CD14-positive monocyte (primary cell): ENCODE data around the gene NAPSA. TPM values are rescaled to one million over a fixed set of nuclear protein-coding genes. Genes with fewer than 3 reads are reported as not detected.
A peak's percentile ranks its signal among the peaks of the same experiment; 100 is the strongest.

Experiments used
- DNase-seq, 3 donors: peaks; one replicate each; pipeline ENCODE4 v3.0.0-alpha.2; 2011 to 2022
- H2AFZ ChIP-seq: 2 replicates; pipeline ENCODE4 v1.6.0; 2012; ENCODE audit warnings: mild to moderate bottlenecking, low read depth, low read length, inconsistent platforms; ENCODE audit not compliant: insufficient read depth, poor library complexity, severe bottlenecking
- H3K27ac ChIP-seq, 2 donors: 1 replicate in 1 of 2; 2 replicates in 1 of 2; pipeline ENCODE4 v1.5.1; 2012 to 2013; ENCODE audit warnings: low read length in 2 of 2, control low read depth in 1 of 2, inconsistent platforms in 1 of 2, low read depth in 1 of 2, mild to moderate bottlenecking in 1 of 2
- H3K27me3 ChIP-seq, 2 donors: one replicate each; pipeline versions ENCODE4 v1.6.0 to v1.6.1; 2011 to 2013; ENCODE audit warnings: low read length in 2 of 2; ENCODE audit not compliant: control insufficient read depth in 2 of 2, insufficient read depth in 2 of 2
- H3K36me3 ChIP-seq, 2 donors: replicated peaks in 1 of 2; 1 replicate in 1 of 2; 2 replicates in 1 of 2; pipeline versions ENCODE4 v1.5.1 to v1.6.1; 2012 to 2013; ENCODE audit warnings: low read length in 2 of 2, control low read depth in 1 of 2, inconsistent platforms in 1 of 2, mild to moderate bottlenecking in 1 of 2; ENCODE audit not compliant: insufficient read depth in 2 of 2, control insufficient read depth in 1 of 2
- H3K4me1 ChIP-seq, 2 donors: 1 replicate in 1 of 2; 2 replicates in 1 of 2; pipeline versions ENCODE4 v1.5.1 to v1.6.1; 2012 to 2013; ENCODE audit warnings: low read length in 2 of 2, control low read depth in 1 of 2, inconsistent platforms in 1 of 2, mild to moderate bottlenecking in 1 of 2, moderate library complexity in 1 of 2; ENCODE audit not compliant: insufficient read depth in 2 of 2, control insufficient read depth in 1 of 2
- H3K4me2 ChIP-seq: replicated peaks from 2 replicates; pipeline ENCODE3; 2012; ENCODE audit warnings: low read length, moderate library complexity, mild to moderate bottlenecking; ENCODE audit not compliant: poor library complexity, severe bottlenecking; ENCODE audit errors: extremely low read depth
- H3K4me3 ChIP-seq, 3 experiments: fragments of 200-600 bp in 1 of 3; sonication (generic) in 1 of 3; replicated peaks in 1 of 3; 1 replicate in 2 of 3; 2 replicates in 1 of 3; pipeline ENCODE4 v1.5.1; 2011 to 2013; ENCODE audit warnings: low read length in 3 of 3, mild to moderate bottlenecking in 3 of 3, control low read depth in 2 of 3, low read depth in 2 of 3, inconsistent platforms in 1 of 3, moderate library complexity in 1 of 3
- H3K79me2 ChIP-seq: 2 replicates; pipeline ENCODE4 v1.6.0; 2012; ENCODE audit warnings: mild to moderate bottlenecking, control low read depth, inconsistent platforms, low read length, moderate library complexity; ENCODE audit not compliant: insufficient read depth
- H3K9ac ChIP-seq: 2 replicates; pipeline ENCODE4 v1.6.0; 2017; ENCODE audit warnings: low read length, mild to moderate bottlenecking; ENCODE audit not compliant: insufficient read depth, poor library complexity, severe bottlenecking
- H3K9me3 ChIP-seq, 2 donors: replicated peaks in 1 of 2; 1 replicate in 1 of 2; 2 replicates in 1 of 2; pipeline versions ENCODE4 v1.5.1 to v1.6.1; 2012 to 2013; ENCODE audit warnings: low read length in 2 of 2, control low read depth in 1 of 2; ENCODE audit not compliant: control insufficient read depth in 1 of 2, insufficient read depth in 1 of 2
- H4K20me1 ChIP-seq: 2 replicates; pipeline ENCODE4 v1.6.0; 2012; ENCODE audit warnings: mild to moderate bottlenecking, low read length, control low read depth, moderate library complexity; ENCODE audit not compliant: insufficient read depth
- H3K27ac Mint-ChIP-seq, 7 donors: one replicate each; pipeline ENCODE4 v1.8.0; 2020; ENCODE audit warnings: mild to moderate bottlenecking in 7 of 7, mixed read lengths in 7 of 7, moderate library complexity in 6 of 7, inconsistent platforms in 2 of 7
- H3K27me3 Mint-ChIP-seq, 3 donors: one replicate each; pipeline ENCODE4 v1.8.0; 2021 to 2022; ENCODE audit warnings: low read depth in 3 of 3, mild to moderate bottlenecking in 3 of 3, mixed read lengths in 3 of 3, moderate library complexity in 3 of 3, inconsistent platforms in 1 of 3
- H3K36me3 Mint-ChIP-seq, 2 donors: one replicate each; pipeline ENCODE4 v1.8.0; 2020; ENCODE audit warnings: mixed read lengths in 2 of 2, inconsistent platforms in 1 of 2, mild to moderate bottlenecking in 1 of 2
- H3K4me1 Mint-ChIP-seq: one replicate; pipeline ENCODE4 v1.8.0; 2020; ENCODE audit warnings: mild to moderate bottlenecking, mixed read lengths
- H3K4me3 Mint-ChIP-seq, 2 donors: one replicate each; pipeline ENCODE4 v1.8.0; 2020; ENCODE audit warnings: mild to moderate bottlenecking in 2 of 2, mixed read lengths in 2 of 2, moderate library complexity in 1 of 2
- H3K9me3 Mint-ChIP-seq, 7 donors: one replicate each; pipeline ENCODE4 v1.8.0; 2020 to 2022; ENCODE audit warnings: mixed read lengths in 7 of 7, mild to moderate bottlenecking in 6 of 7, moderate library complexity in 6 of 7, inconsistent platforms in 2 of 7
- WGBS: methylation state at CpG from one replicate; pipeline ENCODE4 v1.1.5; 2013; ENCODE audit warnings: missing lambda C conversion rate; ENCODE audit not compliant: insufficient coverage; 5-methylcytosine and 5-hydroxymethylcytosine counted together
- intact Hi-C, 2 donors: fragments of 100-400 bp; cut with micrococcal nuclease; formaldehyde crosslinking; loops; one replicate each; pipeline versions ENCODE4 v1.15.0 to v1.15.1; 2023
- polyA plus RNA-seq, 3 donors: library from polyadenylated mRNA; depleted of rRNA in 1 of 3; unstranded in 2 of 3; stranded (reverse) in 1 of 3; fragments of 300-500 nt in 2 of 3; fragments of >200 nt in 1 of 3; fragmentation: Illumina TruSeq in 2 of 3; gene quantifications; 1 replicate in 2 of 3; 2 replicates in 1 of 3; pipeline ENCODE4 v1.2.3, GENCODE V29; 2012 to 2021
- TF ChIP-seq, protein P1 (sequence below): fragments of 200-600 bp; IDR thresholded peaks from one replicate; pipeline ENCODE4 v1.8.0; 2022; ENCODE audit warnings: antibody characterized with exemption, mild to moderate bottlenecking

NAPSA gene
- polyA plus RNA-seq, 3 donors, result 0.27 to 1.3 (median 0.52) TPM

DNA sequence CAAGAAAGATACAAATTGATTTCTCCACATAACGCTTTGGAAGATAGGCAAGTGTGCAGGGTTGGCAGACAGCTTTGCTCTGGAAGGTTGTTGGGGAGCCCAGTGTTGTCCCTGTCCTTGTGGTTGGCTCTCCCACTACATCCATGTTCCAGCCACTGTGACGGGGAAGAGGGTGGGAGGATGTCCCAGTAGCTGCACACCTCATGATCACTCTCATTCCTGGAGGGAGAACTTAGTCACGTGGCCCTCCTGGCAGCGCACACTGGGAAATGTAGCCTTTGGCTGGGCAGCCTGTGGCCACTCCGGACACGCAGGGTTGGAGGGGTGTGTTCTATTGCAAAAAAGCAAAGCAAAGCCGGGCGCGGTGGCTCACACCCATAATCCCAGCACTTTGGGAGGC is 28.6 kb upstream of the NAPSA start:
- peaks cover 0 to 2% (median 0%) of the 10 kb centered on the region in 3 donors for H3K27me3 Mint-ChIP-seq
- H3K27me3 ChIP-seq, result no peaks in the 10 kb centered on the region
- H3K9me3 Mint-ChIP-seq, result peaks cover 0 to 5% (median 2%) of the 10 kb centered on the region in 7 donors
- H3K4me2 ChIP-seq, result no peak overlapping the region
- peaks cover 15 to 41% of the 10 kb centered on the region in 2 donors for H3K36me3 Mint-ChIP-seq
- H3K4me1 Mint-ChIP-seq, result no peaks in the 10 kb centered on the region
- no peak overlapping the region for H3K4me3 ChIP-seq
- peaks cover 2 to 18% of the 10 kb centered on the region in 2 donors for H3K36me3 ChIP-seq
- H3K27ac ChIP-seq, result no peak overlapping the region
- TF ChIP-seq, protein P1, sequence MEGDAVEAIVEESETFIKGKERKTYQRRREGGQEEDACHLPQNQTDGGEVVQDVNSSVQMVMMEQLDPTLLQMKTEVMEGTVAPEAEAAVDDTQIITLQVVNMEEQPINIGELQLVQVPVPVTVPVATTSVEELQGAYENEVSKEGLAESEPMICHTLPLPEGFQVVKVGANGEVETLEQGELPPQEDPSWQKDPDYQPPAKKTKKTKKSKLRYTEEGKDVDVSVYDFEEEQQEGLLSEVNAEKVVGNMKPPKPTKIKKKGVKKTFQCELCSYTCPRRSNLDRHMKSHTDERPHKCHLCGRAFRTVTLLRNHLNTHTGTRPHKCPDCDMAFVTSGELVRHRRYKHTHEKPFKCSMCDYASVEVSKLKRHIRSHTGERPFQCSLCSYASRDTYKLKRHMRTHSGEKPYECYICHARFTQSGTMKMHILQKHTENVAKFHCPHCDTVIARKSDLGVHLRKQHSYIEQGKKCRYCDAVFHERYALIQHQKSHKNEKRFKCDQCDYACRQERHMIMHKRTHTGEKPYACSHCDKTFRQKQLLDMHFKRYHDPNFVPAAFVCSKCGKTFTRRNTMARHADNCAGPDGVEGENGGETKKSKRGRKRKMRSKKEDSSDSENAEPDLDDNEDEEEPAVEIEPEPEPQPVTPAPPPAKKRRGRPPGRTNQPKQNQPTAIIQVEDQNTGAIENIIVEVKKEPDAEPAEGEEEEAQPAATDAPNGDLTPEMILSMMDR, result no peak
- H3K4me3 Mint-ChIP-seq, result no peak overlapping the region
- no peaks in the 10 kb centered on the region for H3K9me3 ChIP-seq
- no peaks in the 10 kb centered on the region for H4K20me1 ChIP-seq
- intact Hi-C loops, result no loop called here
- H3K27ac Mint-ChIP-seq, result peak overlapping the region in 2 of 7 donors; percentile 5 to 42
- H2AFZ ChIP-seq, result no peak overlapping the region
- peaks cover 47% of the 10 kb centered on the region for H3K79me2 ChIP-seq
- H3K4me1 ChIP-seq, result no peaks in the 10 kb centered on the region
- H3K9ac ChIP-seq, result no peak overlapping the region
- DNase-seq, result no peak
- 80% methylated on average over 1 of the region's 9 CpGs for WGBS

DNA sequence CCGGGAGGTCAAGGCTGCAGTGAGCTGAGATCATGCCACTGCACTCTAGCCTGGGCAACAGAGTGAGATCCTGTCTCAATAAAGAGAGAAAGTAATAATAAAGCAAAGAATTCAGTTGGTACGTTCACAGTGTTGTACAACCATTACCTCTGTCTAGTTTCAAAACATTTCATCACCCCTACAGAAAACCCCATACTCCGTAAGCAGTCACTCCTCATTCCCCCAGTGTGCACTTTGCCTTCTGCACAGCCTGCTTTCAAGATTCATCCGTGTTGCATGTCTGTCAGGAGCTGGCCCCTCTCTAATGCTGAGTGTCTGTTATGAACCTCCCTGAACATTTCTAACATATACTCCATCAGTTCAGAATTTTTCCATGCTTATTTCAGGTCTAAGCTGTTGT is 28.1 kb upstream of the NAPSA start:
- Mint-ChIP-seq H3K27me3 (peaks cover 0 to 2% (median 0%) of the 10 kb centered on the region in 3 donors), H3K4me1 (no peaks in the 10 kb centered on the region), H3K4me3 (no peak overlapping the region), H3K27ac (peak overlapping the region in 1 of 7 donors; percentile 65), H3K36me3 (peaks cover 12 to 37% of the 10 kb centered on the region in 2 donors), H3K9me3 (peaks cover 0 to 5% (median 2%) of the 10 kb centered on the region in 7 donors)
- Histone ChIP-seq H3K9me3 (no peaks in the 10 kb centered on the region), H3K9ac (no peak overlapping the region), H3K4me2 (no peak overlapping the region), H4K20me1 (no peaks in the 10 kb centered on the region), H3K4me1 (no peaks in the 10 kb centered on the region), H3K36me3 (peaks cover 0 to 14% of the 10 kb centered on the region in 2 donors), H3K4me3 (no peak overlapping the region), H3K79me2 (peaks cover 51% of the 10 kb centered on the region), H2AFZ (no peak overlapping the region), H3K27me3 (no peaks in the 10 kb centered on the region), H3K27ac (no peak overlapping the region)
- 95% methylated on average over 2 of the region's 4 CpGs for WGBS
- intact Hi-C loops, result no loop called here
- DNase-seq, result no peak
- TF ChIP-seq, protein P1, result no peak
